Gastrocnemius medialis (tissue), 4 donors: Measurements from ENCODE around the gene FNDC3A. TPM values are rescaled to one million over a fixed set of nuclear protein-coding genes. Genes with fewer than 3 reads are reported as not detected.
A peak's percentile ranks its signal among the peaks of the same experiment; 100 is the strongest.

ENCODE experiments used
- ATAC-seq, 2 donors: fragments of 150-250 bp; one replicate each; pipeline ENCODE4 v1.9.1; 2016
- DNase-seq, 2 donors: peaks; one replicate each; pipeline ENCODE4 v3.0.0-alpha.2; 2019
- H3K27ac ChIP-seq, 4 donors: fragments of 200-600 bp; sonication (generic); 1 replicate in 1 of 4; 2 replicates in 3 of 4; pipeline ENCODE4 v1.5.1; 2016 to 2018; ENCODE audit warnings: mild to moderate bottlenecking in 2 of 4, moderate library complexity in 1 of 4
- H3K27me3 ChIP-seq, 3 donors: fragments of 200-600 bp; sonication (generic) in 2 of 3; 1 replicate in 1 of 3; 2 replicates in 2 of 3; pipeline versions ENCODE4 v1.5.1 to v1.6.0; 2016 to 2019; ENCODE audit warnings: mild to moderate bottlenecking in 1 of 3, moderate library complexity in 1 of 3
- H3K36me3 ChIP-seq, 2 donors: fragments of 200-600 bp; sonication (generic) in 1 of 2; one replicate each; pipeline ENCODE4 v1.5.1; 2017 to 2018
- H3K4me1 ChIP-seq, 2 donors: fragments of 200-600 bp; sonication (generic) in 1 of 2; one replicate each; pipeline ENCODE4 v1.5.1; 2016 to 2017; ENCODE audit warnings: mild to moderate bottlenecking in 2 of 2
- H3K4me3 ChIP-seq, 4 donors: fragments of 200-600 bp; sonication (generic) in 3 of 4; 1 replicate in 1 of 4; 2 replicates in 3 of 4; pipeline ENCODE4 v1.5.1; 2016 to 2019; ENCODE audit warnings: mild to moderate bottlenecking in 2 of 4
- H3K9me3 ChIP-seq, 3 donors: fragments of 200-600 bp; sonication (generic) in 2 of 3; 1 replicate in 1 of 3; 2 replicates in 2 of 3; pipeline ENCODE4 v1.5.1; 2016 to 2019
- CTCF ChIP-seq, 5 experiments: fragments of 450-650 bp in 3 of 5; fragments of 200-600 bp in 2 of 5; sonication (generic) in 2 of 5; IDR thresholded peaks in 4 of 5; conservative IDR thresholded peaks in 1 of 5; 1 replicate in 4 of 5; 2 replicates in 1 of 5; pipeline ENCODE4 v1.5.1; 2016 to 2019; ENCODE audit warnings: antibody characterized with exemption in 5 of 5, mild to moderate bottlenecking in 3 of 5, moderate library complexity in 3 of 5
- POLR2A ChIP-seq, 2 donors: fragments of 450-650 bp; IDR thresholded peaks; one replicate each; pipeline ENCODE4 v1.6.1; 2017; ENCODE audit warnings: antibody characterized with exemption in 2 of 2, mild to moderate bottlenecking in 2 of 2, moderate library complexity in 2 of 2
- in situ Hi-C, 4 donors: fragments of 200-750 bp; cut with MboI; loops; one replicate each; pipeline versions ENCODE4 v1.15.0 to v1.8.0; 2017; ENCODE audit warnings: low sequenced_read_pairs in 4 of 4
- intact Hi-C: fragments of 100-400 bp; cut with DNase I; formaldehyde crosslinking; loops from one replicate; pipeline ENCODE4 v1.15.1; 2023; ENCODE audit warnings: low total_unique reads
- total RNA-seq, 4 donors: library from RNA; depleted of rRNA; stranded (reverse); fragments of >200 nt; gene quantifications; one replicate each; pipeline versions ENCODE4 v1.1.0 to v1.2.3, GENCODE V29; 2016

FNDC3A gene
- total RNA-seq, 4 donors from 2014 or later, result 9.6 to 18.3 (median 10.4) TPM

GRCh38 chr13:49246850-49247642, 271.3 kb downstream of the FNDC3A start:
- Histone ChIP-seq H3K4me3 (peak overlapping the region; percentile 86 to 93 (median 88)), H3K27me3 (no peaks in the 10 kb centered on the region), H3K36me3 (peaks cover 0 to 13% of the 10 kb centered on the region in 2 donors), H3K9me3 (no peaks in the 10 kb centered on the region), H3K4me1 (peaks cover 13 to 17% of the 10 kb centered on the region in 2 donors), H3K27ac (peak overlapping the region; percentile 82 to 91 (median 86))
- in situ Hi-C loops (no loop called here), intact Hi-C loops (loop anchor here (5.0 to 10.0 kb wide), 2 partner anchors 152 to 270 kb away; partner anchors contain the start of gene FNDC3A)
- DNase-seq (no peak), ATAC-seq (peak; percentile 68 to 69)
- TF ChIP-seq CTCF (IDR thresholded peaks at IDR 0.05 in 4 of 5, conservative IDR thresholded peaks at IDR 0.05 in 1 of 5) (no peak), POLR2A (IDR thresholded peaks at IDR 0.05) (no peak)

- H3K4me3 ChIP-seq, result peak within 1 kb of the TSS; percentile 86 to 93 (median 88)
- no peaks in the 10 kb centered on the region for H3K9me3 ChIP-seq
- peaks cover 0 to 13% of the 10 kb centered on the region in 2 donors for H3K36me3 ChIP-seq
- intact Hi-C loops, result loop anchor here (5.0 to 10.0 kb wide), 2 partner anchors 153 to 271 kb away; partner anchors contain the start of gene FNDC3A
- peak; percentile 93 to 95 for DNase-seq
- peak within 1 kb of the TSS; percentile 82 to 91 (median 86) for H3K27ac ChIP-seq
- peak; percentile 97 to 98 for ATAC-seq
- in situ Hi-C loops, result no loop called here
- peaks cover 13 to 20% of the 10 kb centered on the region in 2 donors for H3K4me1 ChIP-seq
- TF ChIP-seq CTCF (IDR thresholded peaks at IDR 0.05 in 4 of 5, conservative IDR thresholded peaks at IDR 0.05 in 1 of 5), result peak in 1 of 5 experiments; percentile 24
- TF ChIP-seq POLR2A (IDR thresholded peaks at IDR 0.05), result peak; percentile 72 to 80
- H3K27me3 ChIP-seq, result no peaks in the 10 kb centered on the region
Observed at GRCh38 chr13:49247643-49248621, 272.2 kb downstream of the FNDC3A start, which contains the start of gene CDADC1. TSS of gene CDADC1 (plus strand) at chr13:49247925. CDS start at chr13:49248038, 113 bp downstream.

GRCh38 chr13:49248622-49249002, 272.9 kb downstream of the FNDC3A start:
- Histone ChIP-seq H3K4me1 (peaks cover 13 to 20% of the 10 kb centered on the region in 2 donors), H3K9me3 (no peaks in the 10 kb centered on the region), H3K36me3 (peaks cover 0 to 13% of the 10 kb centered on the region in 2 donors), H3K27ac (peak overlapping the region; percentile 82 to 91 (median 86)), H3K27me3 (no peaks in the 10 kb centered on the region), H3K4me3 (peak overlapping the region; percentile 86 to 93 (median 88))
- in situ Hi-C loops (no loop called here), intact Hi-C loops (loop anchor here (5.0 to 10.0 kb wide), 2 partner anchors 154 to 271 kb away; partner anchors contain the start of gene FNDC3A)
- DNase-seq, result no peak
- peak; percentile 2 to 20 for ATAC-seq
- TF ChIP-seq POLR2A (IDR thresholded peaks at IDR 0.05), result no peak
- TF ChIP-seq CTCF (IDR thresholded peaks at IDR 0.05 in 4 of 5, conservative IDR thresholded peaks at IDR 0.05 in 1 of 5), result no peak

GRCh38 chr13:49251326-49251725, 275.6 kb downstream of the FNDC3A start:
- in situ Hi-C loops, result no loop called here
- intact Hi-C loops, result no loop called here
- H3K4me3 ChIP-seq, result no peak overlapping the region
- H3K9me3 ChIP-seq, result no peaks in the 10 kb centered on the region
- ATAC-seq (no peak), DNase-seq (no peak)
- no peaks in the 10 kb centered on the region for H3K27me3 ChIP-seq
- no peak for TF ChIP-seq POLR2A (IDR thresholded peaks at IDR 0.05)
- TF ChIP-seq CTCF (IDR thresholded peaks at IDR 0.05 in 4 of 5, conservative IDR thresholded peaks at IDR 0.05 in 1 of 5), result no peak
- H3K27ac ChIP-seq, result no peak overlapping the region
- peaks cover 0 to 32% of the 10 kb centered on the region in 2 donors for H3K36me3 ChIP-seq
- peaks cover 13 to 20% of the 10 kb centered on the region in 2 donors for H3K4me1 ChIP-seq
